Measurements from ENCODE around the gene KYNU. TPM values are rescaled to one million over a fixed set of nuclear protein-coding genes. Genes with fewer than 3 reads are reported as not detected.
"Not testable (repeated sequence)": the region's sequence is repeated elsewhere in the genome, so short reads cannot be mapped to it uniquely, and the experiment has no call there.

The KYNU gene
- polyA plus RNA-seq, 4 donors = 0.67 to 3.8 (median 2.1) TPM

- Histone ChIP-seq H3K27ac (ENCODE audit: low read depth in 1 of 3, low read length in 2 of 3) (no peak overlapping the region), H3K36me3 (ENCODE audit: control insufficient read depth in 3 of 3, insufficient read depth in 2 of 3, low read depth in 1 of 3, low read length in 3 of 3) (no peaks in the 10 kb centered on the region), H3K9me3 (ENCODE audit: control insufficient read depth in 2 of 2, insufficient read depth in 1 of 2, low read depth in 1 of 2, low read length in 1 of 2) (no peaks in the 10 kb centered on the region), H3K27me3 (ENCODE audit: control insufficient read depth in 3 of 3, insufficient read depth in 3 of 3, low read length in 3 of 3) (no peaks in the 10 kb centered on the region), H3K4me3 (ENCODE audit: low read depth in 1 of 3, low read length in 3 of 3) (no peak overlapping the region), H3K4me1 (ENCODE audit: control insufficient read depth in 3 of 3, insufficient read depth in 2 of 3, low read depth in 1 of 3, low read length in 2 of 3) (peaks cover 0 to 35% (median 3%) of the 10 kb centered on the region in 3 donors)
- no peak for FAIRE-seq
- 46 to 73% (median 61%) methylated on average over 2 of the region's 2 CpGs for WGBS, 3 donors
- no peak for DNase-seq
Observed at GRCh38 chr2:142866426-142866825, 11.0 kb upstream of the KYNU start.

- no peak for DNase-seq
- no peak for FAIRE-seq
- H3K4me3 ChIP-seq (ENCODE audit: low read depth in 1 of 3, low read length in 3 of 3) = no peak overlapping the region
- H3K27ac ChIP-seq (ENCODE audit: low read depth in 1 of 3, low read length in 2 of 3) = no peak overlapping the region
- no peaks in the 10 kb centered on the region for H3K36me3 ChIP-seq (ENCODE audit: control insufficient read depth in 3 of 3, insufficient read depth in 2 of 3, low read depth in 1 of 3, low read length in 3 of 3)
- no peaks in the 10 kb centered on the region for H3K9me3 ChIP-seq (ENCODE audit: control insufficient read depth in 2 of 2, insufficient read depth in 1 of 2, low read depth in 1 of 2, low read length in 1 of 2)
- H3K4me1 ChIP-seq (ENCODE audit: control insufficient read depth in 3 of 3, insufficient read depth in 2 of 3, low read depth in 1 of 3, low read length in 2 of 3) = peaks cover 0 to 35% (median 3%) of the 10 kb centered on the region in 3 donors
- 72 to 78% (median 75%) methylated on average over 2 of the region's 2 CpGs for WGBS, 3 donors
- no peaks in the 10 kb centered on the region for H3K27me3 ChIP-seq (ENCODE audit: control insufficient read depth in 3 of 3, insufficient read depth in 3 of 3, low read length in 3 of 3)
Observed at GRCh38 chr2:142867136-142867535, 10.3 kb upstream of the KYNU start.

GRCh38 chr2:142868229-142868762 is 9.2 kb upstream of the KYNU start:
- DNase-seq (peak in 1 of 2 donors; percentile 84), FAIRE-seq (no peak)
- 15 to 47% (median 17%) methylated on average over 12 of the region's 12 CpGs for WGBS, 3 donors
- no peaks in the 10 kb centered on the region for H3K9me3 ChIP-seq (ENCODE audit: control insufficient read depth in 2 of 2, insufficient read depth in 1 of 2, low read depth in 1 of 2, low read length in 1 of 2)
- peak overlapping the region in 2 of 3 donors; percentile 51 to 88 for H3K27ac ChIP-seq (ENCODE audit: low read depth in 1 of 3, low read length in 2 of 3)
- no peak overlapping the region for H3K4me3 ChIP-seq (ENCODE audit: low read depth in 1 of 3, low read length in 3 of 3)
- H3K36me3 ChIP-seq (ENCODE audit: control insufficient read depth in 3 of 3, insufficient read depth in 2 of 3, low read depth in 1 of 3, low read length in 3 of 3) = no peaks in the 10 kb centered on the region
- no peaks in the 10 kb centered on the region for H3K27me3 ChIP-seq (ENCODE audit: control insufficient read depth in 3 of 3, insufficient read depth in 3 of 3, low read length in 3 of 3)
- peaks cover 0 to 35% (median 3%) of the 10 kb centered on the region in 3 donors for H3K4me1 ChIP-seq (ENCODE audit: control insufficient read depth in 3 of 3, insufficient read depth in 2 of 3, low read depth in 1 of 3, low read length in 2 of 3)

DNA sequence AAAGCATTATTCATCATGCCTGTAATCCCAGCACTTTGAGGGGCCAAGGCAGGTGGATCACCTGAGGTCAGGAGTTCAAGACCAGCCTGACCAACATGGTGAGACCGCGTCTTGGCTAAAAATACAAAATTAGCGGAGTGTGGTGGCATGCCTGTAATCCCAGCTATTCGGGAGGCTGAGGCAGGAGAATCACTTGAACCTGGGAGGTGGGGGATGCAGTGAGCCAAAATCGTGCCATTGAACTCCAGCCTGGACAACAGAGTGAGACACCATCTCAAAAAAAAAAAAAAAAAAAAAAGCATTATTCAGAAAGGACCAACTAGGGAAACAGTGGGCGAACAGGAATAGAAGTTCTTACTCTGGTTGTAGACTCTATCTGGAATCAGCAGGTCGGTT is 8.4 kb upstream of the KYNU start:
- WGBS, 3 donors = 67 to 82% (median 68%) methylated on average over 7 of the region's 7 CpGs
- DNase-seq; H3K36me3 ChIP-seq (ENCODE audit: control insufficient read depth in 3 of 3, insufficient read depth in 2 of 3, low read depth in 1 of 3, low read length in 3 of 3); H3K27me3 ChIP-seq (ENCODE audit: control insufficient read depth in 3 of 3, insufficient read depth in 3 of 3, low read length in 3 of 3); H3K9me3 ChIP-seq (ENCODE audit: control insufficient read depth in 2 of 2, insufficient read depth in 1 of 2, low read depth in 1 of 2, low read length in 1 of 2); H3K4me3 ChIP-seq (ENCODE audit: low read depth in 1 of 3, low read length in 3 of 3); FAIRE-seq: not testable (repeated sequence)
- Histone ChIP-seq H3K4me1 (ENCODE audit: control insufficient read depth in 3 of 3, insufficient read depth in 2 of 3, low read depth in 1 of 3, low read length in 2 of 3) (peaks cover 0 to 41% (median 3%) of the 10 kb centered on the region in 3 donors), H3K27ac (ENCODE audit: low read depth in 1 of 3, low read length in 2 of 3) (peak overlapping the region in 1 of 3 donors; percentile 88)

DNA sequence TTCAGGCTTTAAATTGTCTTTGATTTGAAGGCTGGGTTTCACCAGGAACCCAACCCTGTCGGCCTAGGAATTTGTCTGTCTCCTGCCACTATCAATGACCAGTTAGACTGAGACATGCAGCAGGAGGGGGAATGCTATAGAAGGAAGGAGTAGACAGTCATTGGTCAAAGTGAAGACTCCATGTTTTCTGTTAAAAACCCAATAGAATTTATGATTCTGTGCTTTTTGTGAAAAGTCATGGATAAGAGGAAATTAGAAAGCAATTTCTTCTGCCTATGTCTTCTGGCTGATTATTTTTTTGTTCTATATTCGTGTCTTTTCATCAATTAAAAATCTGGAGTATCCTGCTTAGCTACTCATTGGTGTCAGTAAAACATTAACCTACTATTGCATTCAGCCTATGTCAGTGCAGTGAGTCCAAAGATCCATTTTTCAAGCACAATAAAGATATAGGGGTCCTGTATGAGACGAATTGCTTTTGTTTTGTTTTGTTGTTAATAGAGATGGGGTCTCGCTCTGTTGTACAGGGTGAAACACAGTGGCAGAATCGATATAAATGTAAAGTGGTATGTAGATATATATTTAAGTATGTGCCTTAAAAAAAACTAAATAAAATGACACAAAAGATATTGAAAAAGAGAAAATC is 7.9 kb upstream of the KYNU start:
- H3K9me3 ChIP-seq (ENCODE audit: control insufficient read depth in 2 of 2, insufficient read depth in 1 of 2, low read depth in 1 of 2, low read length in 1 of 2) = no peaks in the 10 kb centered on the region
- H3K27ac ChIP-seq (ENCODE audit: low read depth in 1 of 3, low read length in 2 of 3) = peak overlapping the region in 1 of 3 donors; percentile 88
- peaks cover 0 to 45% (median 3%) of the 10 kb centered on the region in 3 donors for H3K4me1 ChIP-seq (ENCODE audit: control insufficient read depth in 3 of 3, insufficient read depth in 2 of 3, low read depth in 1 of 3, low read length in 2 of 3)
- H3K4me3 ChIP-seq (ENCODE audit: low read depth in 1 of 3, low read length in 3 of 3) = peak overlapping the region in 2 of 3 donors; percentile 20 to 30
- DNase-seq (peak; percentile 61 to 85), FAIRE-seq (no peak)
- 22 to 63% (median 23%) methylated on average over 5 of the region's 5 CpGs for WGBS, 3 donors
- H3K36me3 ChIP-seq (ENCODE audit: control insufficient read depth in 3 of 3, insufficient read depth in 2 of 3, low read depth in 1 of 3, low read length in 3 of 3) = no peaks in the 10 kb centered on the region
- H3K27me3 ChIP-seq (ENCODE audit: control insufficient read depth in 3 of 3, insufficient read depth in 3 of 3, low read length in 3 of 3) = no peaks in the 10 kb centered on the region

GRCh38 chr2:142870526-142870925 is 6.9 kb upstream of the KYNU start:
- Histone ChIP-seq H3K9me3 (ENCODE audit: control insufficient read depth in 2 of 2, insufficient read depth in 1 of 2, low read depth in 1 of 2, low read length in 1 of 2) (no peaks in the 10 kb centered on the region), H3K27ac (ENCODE audit: low read depth in 1 of 3, low read length in 2 of 3) (no peak overlapping the region), H3K4me1 (ENCODE audit: control insufficient read depth in 3 of 3, insufficient read depth in 2 of 3, low read depth in 1 of 3, low read length in 2 of 3) (peaks cover 0 to 48% (median 3%) of the 10 kb centered on the region in 3 donors), H3K36me3 (ENCODE audit: control insufficient read depth in 3 of 3, insufficient read depth in 2 of 3, low read depth in 1 of 3, low read length in 3 of 3) (no peaks in the 10 kb centered on the region), H3K4me3 (ENCODE audit: low read depth in 1 of 3, low read length in 3 of 3) (no peak overlapping the region), H3K27me3 (ENCODE audit: control insufficient read depth in 3 of 3, insufficient read depth in 3 of 3, low read length in 3 of 3) (no peaks in the 10 kb centered on the region)
- FAIRE-seq = no peak
- WGBS, 3 donors = 93 to 94% (median 93%) methylated on average over 2 of the region's 2 CpGs
- DNase-seq = peak in 1 of 2 donors; percentile 34

DNA sequence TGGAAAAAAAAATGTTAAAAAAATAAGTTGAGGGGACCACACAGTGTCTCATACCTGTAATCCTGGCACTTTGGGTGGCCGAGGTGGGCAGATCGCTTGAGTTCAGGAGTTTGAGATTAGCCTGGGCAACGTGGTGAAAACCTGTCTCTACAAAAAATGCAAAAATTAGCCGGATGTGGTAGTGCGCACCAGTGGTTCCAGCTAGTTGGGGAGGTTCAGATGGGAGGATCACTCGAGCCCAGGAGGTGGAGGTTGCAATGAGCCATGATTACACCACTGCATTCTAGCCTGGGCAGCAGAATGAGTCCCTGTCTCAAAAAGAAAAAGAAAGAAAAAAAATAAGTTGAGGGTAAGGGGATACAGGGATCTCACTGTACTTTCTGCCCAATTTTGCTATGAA is 6.1 kb upstream of the KYNU start:
- no peaks in the 10 kb centered on the region for H3K36me3 ChIP-seq (ENCODE audit: control insufficient read depth in 3 of 3, insufficient read depth in 2 of 3, low read depth in 1 of 3, low read length in 3 of 3)
- no peak for FAIRE-seq
- H3K9me3 ChIP-seq (ENCODE audit: control insufficient read depth in 2 of 2, insufficient read depth in 1 of 2, low read depth in 1 of 2, low read length in 1 of 2) = no peaks in the 10 kb centered on the region
- WGBS, 3 donors = 87 to 93% (median 92%) methylated on average over 6 of the region's 6 CpGs
- H3K4me3 ChIP-seq (ENCODE audit: low read depth in 1 of 3, low read length in 3 of 3) = no peak overlapping the region
- H3K4me1 ChIP-seq (ENCODE audit: control insufficient read depth in 3 of 3, insufficient read depth in 2 of 3, low read depth in 1 of 3, low read length in 2 of 3) = peaks cover 0 to 41% (median 3%) of the 10 kb centered on the region in 3 donors
- no peaks in the 10 kb centered on the region for H3K27me3 ChIP-seq (ENCODE audit: control insufficient read depth in 3 of 3, insufficient read depth in 3 of 3, low read length in 3 of 3)
- no peak overlapping the region for H3K27ac ChIP-seq (ENCODE audit: low read depth in 1 of 3, low read length in 2 of 3)
- no peak for DNase-seq

DNA sequence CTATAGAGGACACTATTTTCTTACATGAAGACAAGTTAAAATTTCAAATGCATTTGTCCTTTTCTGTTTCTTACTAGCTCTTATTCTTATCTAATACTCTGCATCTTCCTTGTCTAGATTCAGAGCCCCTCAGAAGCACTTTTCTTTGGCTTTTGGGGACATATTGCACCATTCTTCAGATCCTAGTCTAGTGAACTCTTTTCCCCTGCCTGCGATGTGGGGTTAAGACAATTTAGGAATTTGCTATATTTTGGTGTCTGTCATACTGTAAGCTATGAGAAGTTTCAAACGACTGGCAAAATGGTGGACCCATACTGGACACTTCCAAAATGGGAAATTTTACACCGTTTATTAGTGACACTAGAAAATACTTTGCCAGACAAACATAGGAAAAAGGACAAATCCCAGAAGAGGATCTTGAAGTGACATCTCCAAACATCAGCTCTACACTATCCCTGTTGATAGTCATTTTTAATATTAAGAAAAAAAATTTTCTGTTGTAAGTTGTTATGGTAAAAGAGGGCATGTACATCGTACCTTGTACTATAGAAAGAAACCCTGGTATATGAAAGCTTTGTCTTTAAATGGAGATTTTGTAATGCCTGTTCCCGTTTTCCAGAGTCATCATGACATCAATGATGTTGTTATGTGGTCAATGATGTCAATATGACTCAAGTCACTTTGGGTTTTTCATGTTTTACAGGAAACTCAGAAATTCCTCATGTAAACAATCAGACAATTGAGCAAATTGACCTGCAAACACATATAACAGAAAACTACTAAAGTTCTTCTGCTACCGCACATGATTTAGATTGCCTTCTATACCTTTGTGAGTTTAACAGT is 4.4 kb upstream of the KYNU start:
- DNase-seq = no peak
- no peak for FAIRE-seq
- no peak overlapping the region for H3K4me3 ChIP-seq (ENCODE audit: low read depth in 1 of 3, low read length in 3 of 3)
- no peaks in the 10 kb centered on the region for H3K9me3 ChIP-seq (ENCODE audit: control insufficient read depth in 2 of 2, insufficient read depth in 1 of 2, low read depth in 1 of 2, low read length in 1 of 2)
- WGBS, 3 donors = 81 to 85% (median 81%) methylated on average over 6 of the region's 6 CpGs
- H3K27ac ChIP-seq (ENCODE audit: low read depth in 1 of 3, low read length in 2 of 3) = no peak overlapping the region
- peaks cover 0 to 37% (median 3%) of the 10 kb centered on the region in 3 donors for H3K4me1 ChIP-seq (ENCODE audit: control insufficient read depth in 3 of 3, insufficient read depth in 2 of 3, low read depth in 1 of 3, low read length in 2 of 3)
- H3K36me3 ChIP-seq (ENCODE audit: control insufficient read depth in 3 of 3, insufficient read depth in 2 of 3, low read depth in 1 of 3, low read length in 3 of 3) = no peaks in the 10 kb centered on the region
- no peaks in the 10 kb centered on the region for H3K27me3 ChIP-seq (ENCODE audit: control insufficient read depth in 3 of 3, insufficient read depth in 3 of 3, low read length in 3 of 3)
